ENCODE measurements around the gene CFAP54.

DNA sequence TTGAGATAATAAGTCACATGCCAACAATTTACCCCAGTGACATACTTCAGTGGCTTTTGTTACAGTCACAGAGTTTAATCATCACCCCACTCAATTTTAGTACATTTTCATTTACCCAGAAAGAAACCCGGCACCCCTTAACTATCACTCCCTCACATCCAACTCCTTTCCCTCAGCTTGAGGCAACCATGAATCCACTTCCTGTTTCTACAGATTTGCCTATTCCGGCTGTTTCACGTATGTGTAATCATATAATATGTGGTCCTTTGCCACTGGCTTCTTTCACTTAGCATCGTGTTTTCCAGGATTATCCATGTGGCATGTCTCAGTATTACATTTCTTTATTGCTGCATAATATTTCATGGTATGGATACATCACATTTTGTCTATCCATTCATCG is 147.5 kb downstream of the CFAP54 start:
- TF ChIP-seq, protein P1, sequence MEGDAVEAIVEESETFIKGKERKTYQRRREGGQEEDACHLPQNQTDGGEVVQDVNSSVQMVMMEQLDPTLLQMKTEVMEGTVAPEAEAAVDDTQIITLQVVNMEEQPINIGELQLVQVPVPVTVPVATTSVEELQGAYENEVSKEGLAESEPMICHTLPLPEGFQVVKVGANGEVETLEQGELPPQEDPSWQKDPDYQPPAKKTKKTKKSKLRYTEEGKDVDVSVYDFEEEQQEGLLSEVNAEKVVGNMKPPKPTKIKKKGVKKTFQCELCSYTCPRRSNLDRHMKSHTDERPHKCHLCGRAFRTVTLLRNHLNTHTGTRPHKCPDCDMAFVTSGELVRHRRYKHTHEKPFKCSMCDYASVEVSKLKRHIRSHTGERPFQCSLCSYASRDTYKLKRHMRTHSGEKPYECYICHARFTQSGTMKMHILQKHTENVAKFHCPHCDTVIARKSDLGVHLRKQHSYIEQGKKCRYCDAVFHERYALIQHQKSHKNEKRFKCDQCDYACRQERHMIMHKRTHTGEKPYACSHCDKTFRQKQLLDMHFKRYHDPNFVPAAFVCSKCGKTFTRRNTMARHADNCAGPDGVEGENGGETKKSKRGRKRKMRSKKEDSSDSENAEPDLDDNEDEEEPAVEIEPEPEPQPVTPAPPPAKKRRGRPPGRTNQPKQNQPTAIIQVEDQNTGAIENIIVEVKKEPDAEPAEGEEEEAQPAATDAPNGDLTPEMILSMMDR (IDR thresholded peaks at IDR 0.05) = no peak
- no peak for TF ChIP-seq POLR2A (IDR thresholded peaks at IDR 0.05)
